A549 (cell line): ENCODE measurements around the gene TOM1L2.

Experiments
- ELK1 ChIP-seq: fragments of 150-350 bp; IDR thresholded peaks from 2 replicates; pipeline ENCODE4 v1.6.1; 2014; ENCODE audit warnings: low read depth, mild to moderate bottlenecking, low read length
- EP300 ChIP-seq, 2 experiments: fragments of >200 bp; sonication (Bioruptor Twin); formaldehyde crosslinking; IDR thresholded peaks; 2 replicates in 1 of 2; 3 replicates in 1 of 2; pipeline ENCODE4 v1.6.1; 2016 to 2017
- JUN ChIP-seq, 2 experiments: fragments of >200 bp; sonication (Bioruptor Twin); formaldehyde crosslinking; IDR thresholded peaks; 2 replicates in 1 of 2; 3 replicates in 1 of 2; pipeline ENCODE4 v1.6.1; 2016 to 2017
- RCOR1 ChIP-seq: fragments of 150-350 bp; IDR thresholded peaks from 2 replicates; pipeline ENCODE4 v1.6.1; 2014; ENCODE audit warnings: antibody characterized with exemption, low read length, low read depth

GRCh38 chr17:17963694-17964436 lies 8.3 kb downstream of the TOM1L2 start:
- no peak for TF ChIP-seq EP300 (IDR thresholded peaks at IDR 0.05)
- TF ChIP-seq ELK1, result no peak
- no peak for TF ChIP-seq RCOR1
- no peak for TF ChIP-seq JUN (IDR thresholded peaks at IDR 0.05)
